ENCODE data around the gene FOSB. TPM values are rescaled to one million over a fixed set of nuclear protein-coding genes. Genes with fewer than 3 reads are reported as not detected.

Gene FOSB
- total RNA-seq, 1 donor from 2014 or later, result 13.3 TPM

DNA sequence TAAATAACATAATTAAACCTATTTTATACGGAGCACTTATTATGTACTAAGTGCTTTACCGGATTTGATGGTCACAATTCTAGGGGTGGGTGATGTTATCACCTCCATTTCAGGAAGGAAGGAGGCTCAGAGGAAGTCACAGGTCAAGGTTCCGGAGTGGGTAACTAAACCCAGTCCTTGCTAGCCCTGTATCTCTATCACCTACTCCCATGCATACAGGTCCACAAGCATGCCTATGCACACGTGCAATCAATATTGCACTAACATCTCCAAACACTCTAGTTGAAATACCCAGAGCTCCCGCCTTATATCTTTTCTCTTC lies 17.8 kb upstream of the FOSB start:
- Histone ChIP-seq H3K9me3 (ENCODE audit: insufficient read depth, low read depth, low read length) (no peaks in the 10 kb centered on the region), H3K27me3 (ENCODE audit: insufficient read depth, low read length) (no peaks in the 10 kb centered on the region), H3K36me3 (ENCODE audit: insufficient read depth, low read length) (no peaks in the 10 kb centered on the region), H3K9ac (ENCODE audit: low read length) (peak overlapping the region; percentile 93), H4K20me1 (ENCODE audit: insufficient read depth, low read length) (no peaks in the 10 kb centered on the region), H3K4me1 (ENCODE audit: insufficient read depth, low read length) (peaks cover 35% of the 10 kb centered on the region), H3K4me3 (ENCODE audit: insufficient read depth, low read depth, low read length) (peak overlapping the region; percentile 68), H3K27ac (ENCODE audit: low read depth, low read length) (peak overlapping the region; percentile 89), H3K4me2 (ENCODE audit: low read length) (peak overlapping the region; percentile 85), H2AFZ (ENCODE audit: low read depth, low read length) (peak overlapping the region; percentile 29), H3K79me2 (ENCODE audit: insufficient read depth, low read length) (no peaks in the 10 kb centered on the region)
- H3K27ac Mint-ChIP-seq (ENCODE audit: unreplicated experiment), result peak overlapping the region; percentile 99
- H3K9me3 Mint-ChIP-seq (ENCODE audit: unreplicated experiment), result no peaks in the 10 kb centered on the region
- H3K4me1 Mint-ChIP-seq (ENCODE audit: low read depth, unreplicated experiment), result peaks cover 5% of the 10 kb centered on the region
- no peaks in the 10 kb centered on the region for H3K36me3 Mint-ChIP-seq (ENCODE audit: low read depth, unreplicated experiment)
- H3K27me3 Mint-ChIP-seq (ENCODE audit: low read depth, unreplicated experiment), result no peaks in the 10 kb centered on the region
- FAIRE-seq (no peak), DNase-seq (ENCODE audit: low read depth) (no peak)
- TF ChIP-seq EZH2 (IDR thresholded peaks at IDR 0.05; ENCODE audit: insufficient read depth, low read length), result no peak
- TF ChIP-seq, protein P1, sequence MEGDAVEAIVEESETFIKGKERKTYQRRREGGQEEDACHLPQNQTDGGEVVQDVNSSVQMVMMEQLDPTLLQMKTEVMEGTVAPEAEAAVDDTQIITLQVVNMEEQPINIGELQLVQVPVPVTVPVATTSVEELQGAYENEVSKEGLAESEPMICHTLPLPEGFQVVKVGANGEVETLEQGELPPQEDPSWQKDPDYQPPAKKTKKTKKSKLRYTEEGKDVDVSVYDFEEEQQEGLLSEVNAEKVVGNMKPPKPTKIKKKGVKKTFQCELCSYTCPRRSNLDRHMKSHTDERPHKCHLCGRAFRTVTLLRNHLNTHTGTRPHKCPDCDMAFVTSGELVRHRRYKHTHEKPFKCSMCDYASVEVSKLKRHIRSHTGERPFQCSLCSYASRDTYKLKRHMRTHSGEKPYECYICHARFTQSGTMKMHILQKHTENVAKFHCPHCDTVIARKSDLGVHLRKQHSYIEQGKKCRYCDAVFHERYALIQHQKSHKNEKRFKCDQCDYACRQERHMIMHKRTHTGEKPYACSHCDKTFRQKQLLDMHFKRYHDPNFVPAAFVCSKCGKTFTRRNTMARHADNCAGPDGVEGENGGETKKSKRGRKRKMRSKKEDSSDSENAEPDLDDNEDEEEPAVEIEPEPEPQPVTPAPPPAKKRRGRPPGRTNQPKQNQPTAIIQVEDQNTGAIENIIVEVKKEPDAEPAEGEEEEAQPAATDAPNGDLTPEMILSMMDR (IDR thresholded peaks at IDR 0.05; ENCODE audit: insufficient read depth, low read depth, low read length), result no peak
- peak overlapping the region; percentile 87 for H3K4me3 Mint-ChIP-seq (ENCODE audit: unreplicated experiment)

DNA sequence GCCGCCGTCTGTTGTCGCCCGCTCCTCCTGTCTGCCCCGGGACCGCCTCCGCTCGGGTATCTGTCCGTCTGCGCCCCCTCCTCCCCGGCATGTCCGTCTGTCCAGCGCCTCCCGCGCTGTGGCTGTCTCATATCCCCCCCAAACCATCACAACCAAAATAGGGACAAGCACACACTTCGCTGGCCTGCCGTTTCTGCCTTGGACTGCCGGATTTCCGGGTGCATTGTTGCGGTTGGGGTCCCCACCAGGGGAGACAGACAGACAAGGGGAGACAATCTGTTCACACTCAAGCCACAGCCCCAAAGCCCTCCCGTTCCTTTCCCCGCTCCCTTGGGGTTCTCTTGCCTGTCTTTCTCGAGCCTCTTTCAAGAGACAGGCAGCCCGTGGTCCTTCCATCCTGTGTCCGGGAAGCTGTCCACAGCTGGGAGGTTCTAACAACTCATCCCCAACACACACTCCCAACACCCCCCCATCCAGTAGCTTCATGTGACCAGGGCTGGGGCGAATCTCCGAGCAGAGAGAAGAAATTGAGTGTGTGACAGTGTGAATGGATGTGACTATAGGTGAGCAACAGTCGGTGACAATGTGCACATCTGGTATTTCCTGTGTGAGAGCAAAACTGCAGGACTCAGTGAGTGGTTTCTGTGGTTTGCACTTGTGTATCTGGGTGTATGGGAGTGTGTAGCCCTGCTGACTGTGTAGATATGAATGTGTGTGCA lies 16.5 kb upstream of the FOSB start:
- peaks cover 41% of the 10 kb centered on the region for H3K4me1 ChIP-seq (ENCODE audit: insufficient read depth, low read length)
- H3K27ac ChIP-seq (ENCODE audit: low read depth, low read length), result peak overlapping the region; percentile 98
- Mint-ChIP-seq H3K9me3 (ENCODE audit: unreplicated experiment) (no peaks in the 10 kb centered on the region), H3K4me1 (ENCODE audit: low read depth, unreplicated experiment) (peaks cover 10% of the 10 kb centered on the region), H3K27ac (ENCODE audit: unreplicated experiment) (peak overlapping the region; percentile 99), H3K27me3 (ENCODE audit: low read depth, unreplicated experiment) (no peaks in the 10 kb centered on the region), H3K4me3 (ENCODE audit: unreplicated experiment) (peak overlapping the region; percentile 81), H3K36me3 (ENCODE audit: low read depth, unreplicated experiment) (no peaks in the 10 kb centered on the region)
- no peaks in the 10 kb centered on the region for H3K9me3 ChIP-seq (ENCODE audit: insufficient read depth, low read depth, low read length)
- H4K20me1 ChIP-seq (ENCODE audit: insufficient read depth, low read length), result no peaks in the 10 kb centered on the region
- H3K4me2 ChIP-seq (ENCODE audit: low read length), result peak overlapping the region; percentile 97
- H3K27me3 ChIP-seq (ENCODE audit: insufficient read depth, low read length), result no peaks in the 10 kb centered on the region
- H3K4me3 ChIP-seq (ENCODE audit: insufficient read depth, low read depth, low read length), result peak overlapping the region; percentile 69
- DNase-seq (ENCODE audit: low read depth), result peak; percentile 92
- H3K9ac ChIP-seq (ENCODE audit: low read length), result peak overlapping the region; percentile 100
- FAIRE-seq, result no peak
- no peaks in the 10 kb centered on the region for H3K79me2 ChIP-seq (ENCODE audit: insufficient read depth, low read length)
- no peak for TF ChIP-seq EZH2 (IDR thresholded peaks at IDR 0.05; ENCODE audit: insufficient read depth, low read length)
- TF ChIP-seq, protein P1 (IDR thresholded peaks at IDR 0.05; ENCODE audit: insufficient read depth, low read depth, low read length), result no peak
- H2AFZ ChIP-seq (ENCODE audit: low read depth, low read length), result peak overlapping the region; percentile 53
- no peaks in the 10 kb centered on the region for H3K36me3 ChIP-seq (ENCODE audit: insufficient read depth, low read length)

DNA sequence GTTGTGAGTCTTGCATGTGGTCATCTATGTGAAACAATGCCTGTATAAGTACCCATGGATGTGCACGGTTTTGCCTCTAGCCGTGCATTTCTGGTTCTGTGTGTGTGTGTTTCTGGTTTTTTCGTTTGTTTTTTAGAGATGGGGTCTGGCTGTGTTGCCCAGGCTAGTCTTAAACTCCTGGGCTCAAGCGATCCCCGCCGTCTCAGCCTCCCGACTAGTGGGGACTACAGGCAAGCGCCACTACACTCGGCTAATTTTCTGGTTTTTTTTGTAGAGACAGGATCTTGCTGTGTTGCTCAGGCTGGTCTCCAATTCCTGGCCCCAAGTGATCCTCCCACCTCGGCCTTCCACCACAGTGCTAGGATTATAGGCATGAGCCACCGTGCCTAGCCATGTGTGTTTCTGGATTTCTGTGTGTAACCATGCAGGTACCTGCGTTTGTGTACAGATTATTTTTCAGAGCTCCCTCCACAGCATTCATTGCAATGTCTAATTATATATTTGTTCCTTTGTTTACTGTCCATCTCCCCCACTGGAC lies 15.9 kb upstream of the FOSB start:
- H3K9me3 Mint-ChIP-seq (ENCODE audit: unreplicated experiment), result no peaks in the 10 kb centered on the region
- FAIRE-seq (no peak), DNase-seq (ENCODE audit: low read depth) (no peak)
- H3K4me1 ChIP-seq (ENCODE audit: insufficient read depth, low read length), result peaks cover 45% of the 10 kb centered on the region
- no peak overlapping the region for H2AFZ ChIP-seq (ENCODE audit: low read depth, low read length)
- no peaks in the 10 kb centered on the region for H3K36me3 ChIP-seq (ENCODE audit: insufficient read depth, low read length)
- H3K4me3 Mint-ChIP-seq (ENCODE audit: unreplicated experiment), result peak overlapping the region; percentile 81
- TF ChIP-seq, protein P1 (IDR thresholded peaks at IDR 0.05; ENCODE audit: insufficient read depth, low read depth, low read length), result no peak
- no peak for TF ChIP-seq EZH2 (IDR thresholded peaks at IDR 0.05; ENCODE audit: insufficient read depth, low read length)
- H3K4me2 ChIP-seq (ENCODE audit: low read length), result peak overlapping the region; percentile 97
- no peaks in the 10 kb centered on the region for H3K27me3 Mint-ChIP-seq (ENCODE audit: low read depth, unreplicated experiment)
- H3K27me3 ChIP-seq (ENCODE audit: insufficient read depth, low read length), result no peaks in the 10 kb centered on the region
- H3K27ac Mint-ChIP-seq (ENCODE audit: unreplicated experiment), result peak overlapping the region; percentile 99
- H3K79me2 ChIP-seq (ENCODE audit: insufficient read depth, low read length), result no peaks in the 10 kb centered on the region
- peak overlapping the region; percentile 69 for H3K4me3 ChIP-seq (ENCODE audit: insufficient read depth, low read depth, low read length)
- H3K27ac ChIP-seq (ENCODE audit: low read depth, low read length), result peak overlapping the region; percentile 98
- H4K20me1 ChIP-seq (ENCODE audit: insufficient read depth, low read length), result no peaks in the 10 kb centered on the region
- H3K4me1 Mint-ChIP-seq (ENCODE audit: low read depth, unreplicated experiment), result peaks cover 10% of the 10 kb centered on the region
- H3K9me3 ChIP-seq (ENCODE audit: insufficient read depth, low read depth, low read length), result no peaks in the 10 kb centered on the region
- H3K36me3 Mint-ChIP-seq (ENCODE audit: low read depth, unreplicated experiment), result no peaks in the 10 kb centered on the region
- H3K9ac ChIP-seq (ENCODE audit: low read length), result peak overlapping the region; percentile 100
